Measurements from ENCODE around the gene DENND1B.
A peak's percentile ranks its signal among the peaks of the same experiment; 100 is the strongest.

Gene DENND1B

DNA sequence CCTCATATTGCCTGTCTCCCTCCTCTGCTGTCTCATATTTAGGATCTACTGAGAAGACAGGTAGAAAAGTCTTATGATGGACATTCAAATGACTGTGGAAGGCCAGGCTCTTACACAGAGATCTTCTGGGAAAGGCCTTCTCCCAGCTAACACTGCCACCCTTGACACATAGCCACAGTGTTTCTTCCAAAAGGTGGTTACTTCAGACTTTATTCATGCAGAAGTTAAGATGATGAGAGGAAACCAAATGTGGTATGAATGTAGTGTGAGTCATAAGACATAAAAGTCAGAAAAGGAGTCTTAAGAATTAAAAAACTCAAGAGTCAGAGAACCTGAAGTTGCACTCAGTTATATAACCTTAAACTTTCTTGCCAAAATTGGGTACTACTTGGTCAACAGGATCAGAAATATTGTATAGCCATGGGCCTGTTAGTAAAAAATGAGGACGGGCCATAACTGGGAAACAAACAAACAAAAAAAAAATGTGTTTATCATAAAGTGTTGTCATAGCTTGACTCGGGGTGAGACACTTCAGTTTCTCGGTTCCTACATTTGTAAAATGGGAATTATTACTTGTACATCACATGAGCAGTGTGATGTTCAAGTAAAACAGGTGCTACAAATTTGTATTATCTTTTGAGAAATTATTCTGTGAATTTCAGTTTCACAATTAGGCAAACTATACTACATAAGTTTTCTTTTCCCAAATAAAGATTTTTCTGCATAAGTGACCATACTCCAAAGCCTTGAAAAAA is 1.2 kb upstream of the DENND1B start:
- TF ChIP-seq, protein P1, sequence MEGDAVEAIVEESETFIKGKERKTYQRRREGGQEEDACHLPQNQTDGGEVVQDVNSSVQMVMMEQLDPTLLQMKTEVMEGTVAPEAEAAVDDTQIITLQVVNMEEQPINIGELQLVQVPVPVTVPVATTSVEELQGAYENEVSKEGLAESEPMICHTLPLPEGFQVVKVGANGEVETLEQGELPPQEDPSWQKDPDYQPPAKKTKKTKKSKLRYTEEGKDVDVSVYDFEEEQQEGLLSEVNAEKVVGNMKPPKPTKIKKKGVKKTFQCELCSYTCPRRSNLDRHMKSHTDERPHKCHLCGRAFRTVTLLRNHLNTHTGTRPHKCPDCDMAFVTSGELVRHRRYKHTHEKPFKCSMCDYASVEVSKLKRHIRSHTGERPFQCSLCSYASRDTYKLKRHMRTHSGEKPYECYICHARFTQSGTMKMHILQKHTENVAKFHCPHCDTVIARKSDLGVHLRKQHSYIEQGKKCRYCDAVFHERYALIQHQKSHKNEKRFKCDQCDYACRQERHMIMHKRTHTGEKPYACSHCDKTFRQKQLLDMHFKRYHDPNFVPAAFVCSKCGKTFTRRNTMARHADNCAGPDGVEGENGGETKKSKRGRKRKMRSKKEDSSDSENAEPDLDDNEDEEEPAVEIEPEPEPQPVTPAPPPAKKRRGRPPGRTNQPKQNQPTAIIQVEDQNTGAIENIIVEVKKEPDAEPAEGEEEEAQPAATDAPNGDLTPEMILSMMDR (IDR thresholded peaks at IDR 0.05; ENCODE audit: borderline replicate concordance, extremely low read depth, low read length, poor library complexity, severe bottlenecking) = no peak
- no peak for TF ChIP-seq EZH2 (IDR thresholded peaks at IDR 0.05; ENCODE audit: borderline replicate concordance, low read depth, low read length, severe bottlenecking)
- H3K4me2 ChIP-seq (ENCODE audit: insufficient read depth, low read length) = 0 out of 2 replicates have a peak overlapping the region, but pooled peaks have one; percentile 78
- peaks cover 12% of the 10 kb centered on the region for H3K36me3 ChIP-seq (ENCODE audit: insufficient read depth, low read length)
- ATAC-seq (ENCODE audit: insufficient read depth, low read depth) (peak; percentile 10; the same call in 1 of the 3 replicates), DNase-seq (no peak)
- no peaks in the 10 kb centered on the region for H3K9me3 ChIP-seq (ENCODE audit: insufficient read depth, low read length, severe bottlenecking)
- H4K20me1 ChIP-seq (ENCODE audit: insufficient read depth, low read length) = no peaks in the 10 kb centered on the region
- H3K79me2 ChIP-seq (ENCODE audit: insufficient read depth, low read length) = peaks cover 33% of the 10 kb centered on the region
- H3K9ac ChIP-seq (ENCODE audit: low read depth, low read length) = peak overlapping the region; percentile 95
- H3K4me3 ChIP-seq (ENCODE audit: low read depth in 1 of 2, low read length in 2 of 2) = no peak overlapping the region
- H3K4me1 ChIP-seq (ENCODE audit: insufficient read depth, low read length) = peaks cover 58% of the 10 kb centered on the region
- H2AFZ ChIP-seq (ENCODE audit: low read depth, low read length) = peak overlapping the region; percentile 89
- H3K27ac ChIP-seq (ENCODE audit: low read length) = peak overlapping the region; percentile 79
- H3K27me3 ChIP-seq (ENCODE audit: insufficient read depth, low read length, poor library complexity) = no peaks in the 10 kb centered on the region

DNA sequence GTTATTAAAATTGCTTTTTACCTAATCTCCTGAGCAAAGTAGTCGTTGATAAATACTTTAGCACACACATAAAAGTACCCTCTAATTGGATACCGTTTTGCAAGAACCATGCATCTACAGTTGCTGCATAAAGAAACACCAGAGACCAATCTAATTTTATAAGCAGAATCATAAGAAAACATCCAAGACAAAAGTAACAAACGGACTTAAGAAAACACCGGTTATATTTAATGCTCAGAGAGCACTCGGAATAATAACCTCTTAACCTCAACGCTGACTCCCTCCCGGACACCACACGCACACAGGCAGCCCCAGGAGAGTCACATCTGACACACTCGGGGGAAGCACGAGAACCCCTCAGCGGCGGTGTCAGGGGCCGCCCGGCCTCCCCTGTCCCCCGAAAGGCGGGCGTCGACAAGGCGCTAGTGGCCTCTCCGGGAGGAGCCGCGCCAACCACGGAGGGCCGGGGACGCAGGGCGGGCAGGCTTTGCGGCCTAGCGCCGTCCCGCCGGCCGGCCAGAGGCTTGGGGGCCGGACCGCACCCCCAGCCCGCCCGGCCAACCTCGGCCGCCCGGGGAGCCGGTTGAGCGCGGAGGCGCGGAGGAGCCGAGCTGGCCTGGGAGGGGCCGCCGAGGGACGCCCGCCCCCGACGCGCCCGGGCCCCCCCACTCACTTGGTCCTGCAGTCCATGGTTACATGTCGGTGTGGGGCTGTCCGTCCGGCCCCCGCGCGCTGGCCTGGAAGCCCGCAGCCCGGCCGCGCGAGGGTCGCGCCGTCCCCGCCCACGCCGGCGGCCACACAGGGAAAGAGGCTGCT is 606 bp downstream of the DENND1B start:
- Histone ChIP-seq H3K9ac (ENCODE audit: low read depth, low read length) (peak overlapping the region; percentile 95), H4K20me1 (ENCODE audit: insufficient read depth, low read length) (no peaks in the 10 kb centered on the region), H2AFZ (ENCODE audit: low read depth, low read length) (peak overlapping the region; percentile 89), H3K9me3 (ENCODE audit: insufficient read depth, low read length, severe bottlenecking) (no peaks in the 10 kb centered on the region), H3K79me2 (ENCODE audit: insufficient read depth, low read length) (peaks cover 49% of the 10 kb centered on the region), H3K4me3 (ENCODE audit: low read depth in 1 of 2, low read length in 2 of 2) (peak overlapping the region; percentile 65 to 91), H3K27me3 (ENCODE audit: insufficient read depth, low read length, poor library complexity) (no peaks in the 10 kb centered on the region), H3K4me2 (ENCODE audit: insufficient read depth, low read length) (peak overlapping the region; percentile 78), H3K4me1 (ENCODE audit: insufficient read depth, low read length) (peaks cover 72% of the 10 kb centered on the region), H3K36me3 (ENCODE audit: insufficient read depth, low read length) (peaks cover 23% of the 10 kb centered on the region), H3K27ac (ENCODE audit: low read length) (peak overlapping the region; percentile 79)
- TF ChIP-seq, protein P1 (IDR thresholded peaks at IDR 0.05; ENCODE audit: borderline replicate concordance, extremely low read depth, low read length, poor library complexity, severe bottlenecking) = no peak
- TF ChIP-seq EZH2 (IDR thresholded peaks at IDR 0.05; ENCODE audit: borderline replicate concordance, low read depth, low read length, severe bottlenecking) = no peak
- ATAC-seq (ENCODE audit: insufficient read depth, low read depth) = peak; percentile 55
- peak; percentile 65 for DNase-seq

DNA sequence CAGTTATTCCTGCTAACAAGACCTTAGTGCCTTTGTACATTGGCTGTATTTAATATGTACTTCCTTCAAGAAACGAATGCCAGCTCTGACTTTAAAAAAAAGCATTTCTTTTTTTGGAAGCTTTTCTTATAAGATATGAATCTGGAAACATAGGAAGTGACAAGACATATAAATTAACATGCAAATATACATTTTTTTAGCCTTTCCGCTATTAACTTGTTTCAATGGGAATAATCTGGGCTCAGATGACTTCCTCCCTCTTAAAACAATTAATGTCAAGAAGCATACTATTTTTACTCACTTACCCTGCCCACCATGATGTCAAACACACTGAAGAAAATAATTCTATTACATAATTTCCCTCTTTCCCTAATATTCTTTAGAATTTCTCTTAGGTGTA is 1.4 kb downstream of the DENND1B start:
- H3K36me3 ChIP-seq (ENCODE audit: insufficient read depth, low read length) = peaks cover 23% of the 10 kb centered on the region
- H2AFZ ChIP-seq (ENCODE audit: low read depth, low read length) = 0 out of 2 replicates have a peak overlapping the region, but pooled peaks have one; percentile 89
- TF ChIP-seq EZH2 (IDR thresholded peaks at IDR 0.05; ENCODE audit: borderline replicate concordance, low read depth, low read length, severe bottlenecking) = no peak
- TF ChIP-seq, protein P1 (IDR thresholded peaks at IDR 0.05; ENCODE audit: borderline replicate concordance, extremely low read depth, low read length, poor library complexity, severe bottlenecking) = no peak
- H3K27ac ChIP-seq (ENCODE audit: low read length) = peak overlapping the region; percentile 79
- ATAC-seq (ENCODE audit: insufficient read depth, low read depth) = no peak
- no peaks in the 10 kb centered on the region for H4K20me1 ChIP-seq (ENCODE audit: insufficient read depth, low read length)
- peak overlapping the region; percentile 65 to 91 for H3K4me3 ChIP-seq (ENCODE audit: low read depth in 1 of 2, low read length in 2 of 2)
- peaks cover 78% of the 10 kb centered on the region for H3K4me1 ChIP-seq (ENCODE audit: insufficient read depth, low read length)
- H3K9me3 ChIP-seq (ENCODE audit: insufficient read depth, low read length, severe bottlenecking) = no peaks in the 10 kb centered on the region
- peak overlapping the region; percentile 78 for H3K4me2 ChIP-seq (ENCODE audit: insufficient read depth, low read length)
- H3K9ac ChIP-seq (ENCODE audit: low read depth, low read length) = peak overlapping the region; percentile 95
- no peak for DNase-seq
- peaks cover 57% of the 10 kb centered on the region for H3K79me2 ChIP-seq (ENCODE audit: insufficient read depth, low read length)
- H3K27me3 ChIP-seq (ENCODE audit: insufficient read depth, low read length, poor library complexity) = no peaks in the 10 kb centered on the region
